Gastrocnemius medialis (tissue), 4 donors: ENCODE results near the gene HNRNPA0.
"Not testable (repeated sequence)": the region's sequence is repeated elsewhere in the genome, so short reads cannot be mapped to it uniquely, and the experiment has no call there.

Experiments
- POLR2A ChIP-seq, 2 donors: fragments of 450-650 bp; IDR thresholded peaks; one replicate each; pipeline ENCODE4 v1.6.1; 2017; ENCODE audit warnings: antibody characterized with exemption in 2 of 2, mild to moderate bottlenecking in 2 of 2, moderate library complexity in 2 of 2
- TF ChIP-seq, protein P1 (sequence below), 5 experiments: fragments of 450-650 bp in 3 of 5; fragments of 200-600 bp in 2 of 5; sonication (generic) in 2 of 5; IDR thresholded peaks in 4 of 5; conservative IDR thresholded peaks in 1 of 5; 1 replicate in 4 of 5; 2 replicates in 1 of 5; pipeline ENCODE4 v1.5.1; 2016 to 2019; ENCODE audit warnings: antibody characterized with exemption in 5 of 5, mild to moderate bottlenecking in 3 of 5, moderate library complexity in 3 of 5

DNA sequence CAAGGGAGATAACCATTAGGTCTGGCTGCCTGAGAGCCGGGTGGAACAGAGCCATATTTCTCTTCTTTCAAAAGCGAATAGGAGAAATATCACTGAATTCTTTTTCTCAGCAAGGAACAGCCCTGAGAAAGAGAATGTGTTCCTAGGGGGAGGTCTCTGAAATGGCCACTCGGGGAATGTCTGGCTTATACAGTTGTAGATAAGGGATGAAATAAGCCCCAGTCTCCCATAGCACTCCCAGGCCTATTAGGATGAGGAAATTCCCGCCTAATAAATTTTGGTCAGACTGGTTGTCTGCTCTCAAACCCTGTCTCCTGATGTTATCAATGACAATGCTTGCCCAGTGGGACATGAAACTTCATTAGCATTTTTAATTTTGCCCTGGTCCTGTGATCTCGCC is 13.8 kb upstream of the HNRNPA0 start:
- TF ChIP-seq, protein P1, sequence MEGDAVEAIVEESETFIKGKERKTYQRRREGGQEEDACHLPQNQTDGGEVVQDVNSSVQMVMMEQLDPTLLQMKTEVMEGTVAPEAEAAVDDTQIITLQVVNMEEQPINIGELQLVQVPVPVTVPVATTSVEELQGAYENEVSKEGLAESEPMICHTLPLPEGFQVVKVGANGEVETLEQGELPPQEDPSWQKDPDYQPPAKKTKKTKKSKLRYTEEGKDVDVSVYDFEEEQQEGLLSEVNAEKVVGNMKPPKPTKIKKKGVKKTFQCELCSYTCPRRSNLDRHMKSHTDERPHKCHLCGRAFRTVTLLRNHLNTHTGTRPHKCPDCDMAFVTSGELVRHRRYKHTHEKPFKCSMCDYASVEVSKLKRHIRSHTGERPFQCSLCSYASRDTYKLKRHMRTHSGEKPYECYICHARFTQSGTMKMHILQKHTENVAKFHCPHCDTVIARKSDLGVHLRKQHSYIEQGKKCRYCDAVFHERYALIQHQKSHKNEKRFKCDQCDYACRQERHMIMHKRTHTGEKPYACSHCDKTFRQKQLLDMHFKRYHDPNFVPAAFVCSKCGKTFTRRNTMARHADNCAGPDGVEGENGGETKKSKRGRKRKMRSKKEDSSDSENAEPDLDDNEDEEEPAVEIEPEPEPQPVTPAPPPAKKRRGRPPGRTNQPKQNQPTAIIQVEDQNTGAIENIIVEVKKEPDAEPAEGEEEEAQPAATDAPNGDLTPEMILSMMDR (IDR thresholded peaks at IDR 0.05 in 4 of 5, conservative IDR thresholded peaks at IDR 0.05 in 1 of 5) = not testable (repeated sequence)
- not testable (repeated sequence) for TF ChIP-seq POLR2A (IDR thresholded peaks at IDR 0.05)
